ENCODE results near the gene SORCS2. TPM values are rescaled to one million over a fixed set of nuclear protein-coding genes. Genes with fewer than 3 reads are reported as not detected.

SORCS2 gene
- polyA plus RNA-seq, 1 of the 3 experiments (the other 2 are of a cell fraction): 1.6 TPM

DNA sequence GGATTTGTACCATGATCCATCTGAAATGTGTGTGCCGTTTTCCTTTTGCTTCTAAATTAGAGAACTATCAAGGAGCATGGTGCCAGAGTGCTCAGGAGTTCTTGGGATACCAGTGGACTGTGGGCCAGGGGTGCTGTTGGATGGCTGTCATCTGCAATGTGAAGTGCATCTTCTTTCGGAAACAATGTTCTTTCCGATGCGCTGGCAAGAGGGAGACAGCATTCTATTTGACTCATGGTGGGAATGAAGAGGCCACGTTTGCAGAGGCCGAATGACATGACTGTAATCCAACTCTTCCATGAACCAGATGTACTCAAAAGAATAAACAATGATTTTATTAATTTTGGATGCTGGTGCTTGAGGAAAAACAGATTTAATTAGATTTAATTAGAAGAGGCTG is 45.5 kb downstream of the SORCS2 start:
- no peaks in the 10 kb centered on the region for H3F3A ChIP-seq (replicated peaks; ENCODE audit: insufficient read depth)
- TF ChIP-seq SMC3 (IDR thresholded peaks at IDR 0.05; ENCODE audit: low read depth, low read length): no peak
- TF ChIP-seq EP300 (IDR thresholded peaks at IDR 0.05; ENCODE audit: borderline replicate concordance in 1 of 2, low read depth in 1 of 2, low read length in 1 of 2): no peak
- TF ChIP-seq GATA2 (CRISPR knock-in tag; IDR thresholded peaks at IDR 0.05): no peak
- TF ChIP-seq, protein P1, sequence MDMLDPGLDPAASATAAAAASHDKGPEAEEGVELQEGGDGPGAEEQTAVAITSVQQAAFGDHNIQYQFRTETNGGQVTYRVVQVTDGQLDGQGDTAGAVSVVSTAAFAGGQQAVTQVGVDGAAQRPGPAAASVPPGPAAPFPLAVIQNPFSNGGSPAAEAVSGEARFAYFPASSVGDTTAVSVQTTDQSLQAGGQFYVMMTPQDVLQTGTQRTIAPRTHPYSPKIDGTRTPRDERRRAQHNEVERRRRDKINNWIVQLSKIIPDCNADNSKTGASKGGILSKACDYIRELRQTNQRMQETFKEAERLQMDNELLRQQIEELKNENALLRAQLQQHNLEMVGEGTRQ (IDR thresholded peaks at IDR 0.05; ENCODE audit: borderline replicate concordance, low read depth, low read length): no peak
- no peak for TF ChIP-seq NRF1 (IDR thresholded peaks at IDR 0.05; ENCODE audit: low read depth, low read length)
- TF ChIP-seq, protein P2, sequence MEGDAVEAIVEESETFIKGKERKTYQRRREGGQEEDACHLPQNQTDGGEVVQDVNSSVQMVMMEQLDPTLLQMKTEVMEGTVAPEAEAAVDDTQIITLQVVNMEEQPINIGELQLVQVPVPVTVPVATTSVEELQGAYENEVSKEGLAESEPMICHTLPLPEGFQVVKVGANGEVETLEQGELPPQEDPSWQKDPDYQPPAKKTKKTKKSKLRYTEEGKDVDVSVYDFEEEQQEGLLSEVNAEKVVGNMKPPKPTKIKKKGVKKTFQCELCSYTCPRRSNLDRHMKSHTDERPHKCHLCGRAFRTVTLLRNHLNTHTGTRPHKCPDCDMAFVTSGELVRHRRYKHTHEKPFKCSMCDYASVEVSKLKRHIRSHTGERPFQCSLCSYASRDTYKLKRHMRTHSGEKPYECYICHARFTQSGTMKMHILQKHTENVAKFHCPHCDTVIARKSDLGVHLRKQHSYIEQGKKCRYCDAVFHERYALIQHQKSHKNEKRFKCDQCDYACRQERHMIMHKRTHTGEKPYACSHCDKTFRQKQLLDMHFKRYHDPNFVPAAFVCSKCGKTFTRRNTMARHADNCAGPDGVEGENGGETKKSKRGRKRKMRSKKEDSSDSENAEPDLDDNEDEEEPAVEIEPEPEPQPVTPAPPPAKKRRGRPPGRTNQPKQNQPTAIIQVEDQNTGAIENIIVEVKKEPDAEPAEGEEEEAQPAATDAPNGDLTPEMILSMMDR (IDR thresholded peaks at IDR 0.05): no peak
- no peak for TF ChIP-seq USF1 (IDR thresholded peaks at IDR 0.05; ENCODE audit: borderline replicate concordance, low read depth)
- TF ChIP-seq REST (IDR thresholded peaks at IDR 0.05; ENCODE audit: low read depth, low read length): no peak
- TF ChIP-seq SIN3A (IDR thresholded peaks at IDR 0.05; ENCODE audit: borderline replicate concordance, low read depth, low read length): no peak
- no peak for TF ChIP-seq RFX5 (IDR thresholded peaks at IDR 0.05; ENCODE audit: low read length)
- TF ChIP-seq IRF3 (IDR thresholded peaks at IDR 0.05; ENCODE audit: low read depth, low read length): no peak
- no peak for TF ChIP-seq GABPA (IDR thresholded peaks at IDR 0.05; ENCODE audit: low read depth)
- no peak for TF ChIP-seq NFIC (IDR thresholded peaks at IDR 0.05; ENCODE audit: borderline replicate concordance)
- TF ChIP-seq YY1 (IDR thresholded peaks at IDR 0.05; ENCODE audit: low read depth): no peak
- no peak for TF ChIP-seq RXRA (IDR thresholded peaks at IDR 0.05; ENCODE audit: borderline replicate concordance, low read depth)
- TF ChIP-seq POLR2AphosphoS5 (IDR thresholded peaks at IDR 0.05; ENCODE audit: low read depth, low read length): no peak
- no peak for TF ChIP-seq RAD21 (IDR thresholded peaks at IDR 0.05; ENCODE audit: low read length)
- no peak overlapping the region for H3K9ac ChIP-seq
- ChIA-PET POLR2A (no interaction called here), CTCF (interaction anchor here (0.6 to 1.4 kb wide), 5 partner anchors 10 to 58 kb away, joined by 3 to 5 read pairs (median 3); no protein-coding TSS in a partner anchor)
- 76% methylated on average over 6 of the region's 6 CpGs for WGBS (ENCODE audit: low lambda C conversion rate)
- H3K27ac ChIP-seq (ENCODE audit: low read depth in 2 of 2, low read length in 1 of 2): no peak overlapping the region
- no peaks in the 10 kb centered on the region for H3K9me2 ChIP-seq
- no peaks in the 10 kb centered on the region for H3K27me3 ChIP-seq (ENCODE audit: insufficient read depth)
- H3K4me1 ChIP-seq (ENCODE audit: control insufficient read depth in 1 of 2, insufficient read depth in 2 of 2, low read depth in 1 of 2, low read length in 1 of 2): no peaks in the 10 kb centered on the region; a peak in 1 of 4 replicates
- H3K4me2 ChIP-seq: no peak overlapping the region
- H3K79me2 ChIP-seq (ENCODE audit: insufficient read depth): no peaks in the 10 kb centered on the region
- no peaks in the 10 kb centered on the region for H3K9me3 ChIP-seq
- no peak overlapping the region for H2AFZ ChIP-seq (ENCODE audit: low read depth)
- no peaks in the 10 kb centered on the region for H4K20me1 ChIP-seq (ENCODE audit: insufficient read depth)
- DNase-seq: no peak
- no peaks in the 10 kb centered on the region for H3K36me3 ChIP-seq (replicated peaks in 1 of 2; ENCODE audit: control insufficient read depth in 1 of 2, insufficient read depth in 2 of 2, low read length in 1 of 2)
- no peak overlapping the region for H3K4me3 ChIP-seq (ENCODE audit: low read depth in 2 of 2, low read length in 1 of 2)

All from SK-N-SH (cell line).